ENCODE measurements around the gene USP2.

The USP2 gene

GRCh38 chr11:119341222-119342022 is 40.1 kb downstream of the USP2 start:
- no peak for DNase-seq (ENCODE audit: low read depth)

- DNase-seq (ENCODE audit: low read depth) = no peak
Measured at GRCh38 chr11:119340335-119341221, 40.9 kb downstream of the USP2 start, which contains the start of gene C1QTNF5. TSS of gene C1QTNF5 (minus strand) at chr11:119340883. CDS start at chr11:119340397, 486 bp downstream.

GRCh38 chr11:119339589-119340334 is 41.7 kb downstream of the USP2 start:
- no peak for DNase-seq (ENCODE audit: low read depth)

GRCh38 chr11:119338965-119339588 is 42.4 kb downstream of the USP2 start:
- DNase-seq (ENCODE audit: low read depth) = no peak

- DNase-seq (ENCODE audit: low read depth) = no peak
Measured at GRCh38 chr11:119338318-119338890, 43.1 kb downstream of the USP2 start.

- no peak for DNase-seq (ENCODE audit: low read depth)
Measured at GRCh38 chr11:119337581-119338317, 43.7 kb downstream of the USP2 start.

- no peak for DNase-seq (ENCODE audit: low read depth)
Measured at GRCh38 chr11:119336744-119337469, 44.6 kb downstream of the USP2 start.

GRCh38 chr11:119335655-119336543 is 45.6 kb downstream of the USP2 start:
- no peak for DNase-seq (ENCODE audit: low read depth)

GRCh38 chr11:119335091-119335654 is 46.3 kb downstream of the USP2 start:
- DNase-seq (ENCODE audit: low read depth) = no peak

- peak; percentile 88 for DNase-seq (ENCODE audit: low read depth)
Measured at GRCh38 chr11:119334174-119334930, 47.1 kb downstream of the USP2 start, which contains the start of gene RNF26. TSS of gene RNF26 (plus strand) at chr11:119334527. CDS start at chr11:119335123, 596 bp downstream.

GRCh38 chr11:119332111-119332765 is 49.3 kb downstream of the USP2 start:
- no peak for DNase-seq (ENCODE audit: low read depth)

- DNase-seq (ENCODE audit: low read depth) = no peak
Measured at GRCh38 chr11:119330237-119330636, 51.3 kb downstream of the USP2 start.

GRCh38 chr11:119329320-119329719 is 52.2 kb downstream of the USP2 start:
- DNase-seq (ENCODE audit: low read depth) = no peak

- no peak for DNase-seq (ENCODE audit: low read depth)
Measured at GRCh38 chr11:119324189-119324588, 57.3 kb downstream of the USP2 start.

GRCh38 chr11:119323532-119324033 is 57.9 kb downstream of the USP2 start:
- DNase-seq (ENCODE audit: low read depth) = no peak

GRCh38 chr11:119322921-119323531 is 58.5 kb downstream of the USP2 start:
- DNase-seq (ENCODE audit: low read depth) = no peak

GRCh38 chr11:119322360-119322739 is 59.1 kb downstream of the USP2 start:
- DNase-seq (ENCODE audit: low read depth) = no peak
